Testis (tissue), 3 donors: ENCODE data around the gene SLC37A1. TPM values are rescaled to one million over a fixed set of nuclear protein-coding genes. Genes with fewer than 3 reads are reported as not detected.

ENCODE experiments used
- DNase-seq: peaks from one replicate; pipeline ENCODE4 v3.0.0-alpha.2; 2019
- H3K27ac ChIP-seq, 2 donors: fragments of 200-600 bp; sonication (generic); one replicate each; pipeline ENCODE4 v1.5.1; 2019
- H3K27me3 ChIP-seq: fragments of 200-600 bp; sonication (generic); one replicate; pipeline ENCODE4 v1.5.1; 2019
- H3K36me3 ChIP-seq: fragments of 200-600 bp; sonication (generic); one replicate; pipeline ENCODE4 v1.5.1; 2017; ENCODE audit warnings: low read depth; ENCODE audit errors: missing control alignments
- H3K4me1 ChIP-seq: fragments of 200-600 bp; sonication (generic); one replicate; pipeline ENCODE4 v1.5.1; 2019
- H3K4me3 ChIP-seq, 2 donors: fragments of 200-600 bp; sonication (generic); one replicate each; pipeline ENCODE4 v1.5.1; 2017 to 2019
- H3K9me3 ChIP-seq: fragments of 200-600 bp; sonication (generic); one replicate; pipeline ENCODE4 v1.5.1; 2017
- POLR2A ChIP-seq: fragments of 450-650 bp; IDR thresholded peaks from one replicate; pipeline ENCODE4 v1.6.1; 2017; ENCODE audit warnings: antibody characterized with exemption, mild to moderate bottlenecking, moderate library complexity
- WGBS, 2 donors: methylation state at CpG; one replicate each; pipeline ENCODE4 v1.1.5; 2018; 5-methylcytosine and 5-hydroxymethylcytosine counted together
- intact Hi-C: fragments of 100-400 bp; cut with DNase I; formaldehyde crosslinking; loops from one replicate; pipeline ENCODE4 v1.15.1; 2023; ENCODE audit warnings: low total_unique reads
- polyA plus RNA-seq: library from polyadenylated mRNA; stranded (reverse); fragments of 350-450 nt; fragmentation: Illumina TruSeq; extraction: RNeasy Lipid Tissue Mini Kit (QIAGEN cat#74804); gene quantifications from one replicate; pipeline ENCODE4 v1.2.3, GENCODE V29; 2014; ENCODE audit warnings: low read depth, low replicate concordance; ENCODE audit not compliant: insufficient read depth
- total RNA-seq, 2 donors: library from RNA; depleted of rRNA; stranded (reverse); fragments of >200 nt; gene quantifications; one replicate each; pipeline ENCODE4 v1.2.3, GENCODE V29; 2016
- TF ChIP-seq, protein P1 (sequence below), 3 experiments: fragments of 450-650 bp in 2 of 3; fragments of 200-600 bp in 1 of 3; sonication (generic) in 1 of 3; IDR thresholded peaks; one replicate each; pipeline ENCODE4 v1.5.1; 2016 to 2019; ENCODE audit warnings: antibody characterized with exemption in 3 of 3, mild to moderate bottlenecking in 2 of 3, moderate library complexity in 1 of 3

The SLC37A1 gene
- total and polyA plus RNA-seq, 3 donors from 2014 or later: 22.6 to 48.3 (median 24.3) TPM

- Histone ChIP-seq H3K4me1 (peaks cover 21% of the 10 kb centered on the region), H3K27ac (no peak overlapping the region), H3K36me3 (no peaks in the 10 kb centered on the region), H3K27me3 (no peaks in the 10 kb centered on the region), H3K9me3 (no peaks in the 10 kb centered on the region), H3K4me3 (no peak overlapping the region)
- 68 to 83% methylated on average over 10 to 11 of the region's 11 CpGs for WGBS, 2 donors
- TF ChIP-seq, protein P1, sequence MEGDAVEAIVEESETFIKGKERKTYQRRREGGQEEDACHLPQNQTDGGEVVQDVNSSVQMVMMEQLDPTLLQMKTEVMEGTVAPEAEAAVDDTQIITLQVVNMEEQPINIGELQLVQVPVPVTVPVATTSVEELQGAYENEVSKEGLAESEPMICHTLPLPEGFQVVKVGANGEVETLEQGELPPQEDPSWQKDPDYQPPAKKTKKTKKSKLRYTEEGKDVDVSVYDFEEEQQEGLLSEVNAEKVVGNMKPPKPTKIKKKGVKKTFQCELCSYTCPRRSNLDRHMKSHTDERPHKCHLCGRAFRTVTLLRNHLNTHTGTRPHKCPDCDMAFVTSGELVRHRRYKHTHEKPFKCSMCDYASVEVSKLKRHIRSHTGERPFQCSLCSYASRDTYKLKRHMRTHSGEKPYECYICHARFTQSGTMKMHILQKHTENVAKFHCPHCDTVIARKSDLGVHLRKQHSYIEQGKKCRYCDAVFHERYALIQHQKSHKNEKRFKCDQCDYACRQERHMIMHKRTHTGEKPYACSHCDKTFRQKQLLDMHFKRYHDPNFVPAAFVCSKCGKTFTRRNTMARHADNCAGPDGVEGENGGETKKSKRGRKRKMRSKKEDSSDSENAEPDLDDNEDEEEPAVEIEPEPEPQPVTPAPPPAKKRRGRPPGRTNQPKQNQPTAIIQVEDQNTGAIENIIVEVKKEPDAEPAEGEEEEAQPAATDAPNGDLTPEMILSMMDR (IDR thresholded peaks at IDR 0.05): no peak
- no peak for TF ChIP-seq POLR2A
- DNase-seq: no peak
- intact Hi-C loops: no loop called here
These were observed 70.6 kb downstream of the SLC37A1 start for GRCh38 chr21:42584296-42584641.

GRCh38 chr21:42585881-42586280, 72.2 kb downstream of the SLC37A1 start:
- WGBS, 2 donors: 54 to 60% methylated on average over 10 of the region's 10 CpGs
- intact Hi-C loops: no loop called here
- Histone ChIP-seq H3K27ac (no peak overlapping the region), H3K36me3 (no peaks in the 10 kb centered on the region), H3K27me3 (no peaks in the 10 kb centered on the region), H3K4me3 (no peak overlapping the region), H3K9me3 (no peaks in the 10 kb centered on the region), H3K4me1 (peaks cover 17% of the 10 kb centered on the region)
- no peak for TF ChIP-seq POLR2A
- TF ChIP-seq, protein P1 (IDR thresholded peaks at IDR 0.05): no peak
- DNase-seq: no peak

- WGBS, 2 donors: 88 to 89% methylated on average over 6 to 18 of the region's 19 CpGs
- H3K4me1 ChIP-seq: peaks cover 16% of the 10 kb centered on the region
- no peak for DNase-seq
- intact Hi-C loops: no loop called here
- H3K27ac ChIP-seq: no peak overlapping the region
- H3K4me3 ChIP-seq: no peak overlapping the region
- no peaks in the 10 kb centered on the region for H3K27me3 ChIP-seq
- no peak for TF ChIP-seq POLR2A
- TF ChIP-seq, protein P1 (IDR thresholded peaks at IDR 0.05): no peak
- no peaks in the 10 kb centered on the region for H3K9me3 ChIP-seq
- H3K36me3 ChIP-seq: no peaks in the 10 kb centered on the region
These were observed 72.8 kb downstream of the SLC37A1 start for GRCh38 chr21:42586406-42586805.

GRCh38 chr21:42587036-42587435, 73.4 kb downstream of the SLC37A1 start:
- no peaks in the 10 kb centered on the region for H3K27me3 ChIP-seq
- H3K9me3 ChIP-seq: no peaks in the 10 kb centered on the region
- H3K4me1 ChIP-seq: peaks cover 10% of the 10 kb centered on the region
- intact Hi-C loops: no loop called here
- H3K27ac ChIP-seq: no peak overlapping the region
- H3K36me3 ChIP-seq: no peaks in the 10 kb centered on the region
- 71 to 80% methylated on average over 15 of the region's 15 CpGs for WGBS, 2 donors
- H3K4me3 ChIP-seq: no peak overlapping the region
- TF ChIP-seq POLR2A: no peak
- TF ChIP-seq, protein P1 (IDR thresholded peaks at IDR 0.05): no peak
- no peak for DNase-seq

GRCh38 chr21:42590431-42591131, 76.9 kb downstream of the SLC37A1 start:
- H3K27me3 ChIP-seq: no peaks in the 10 kb centered on the region
- TF ChIP-seq POLR2A: no peak
- TF ChIP-seq, protein P1 (IDR thresholded peaks at IDR 0.05): no peak
- no peak overlapping the region for H3K4me3 ChIP-seq
- no peaks in the 10 kb centered on the region for H3K9me3 ChIP-seq
- H3K4me1 ChIP-seq: no peaks in the 10 kb centered on the region
- no peaks in the 10 kb centered on the region for H3K36me3 ChIP-seq
- intact Hi-C loops: loop anchor here (10.0 kb wide), 1 partner anchor 234 kb away; no protein-coding TSS in a partner anchor
- no peak overlapping the region for H3K27ac ChIP-seq
- DNase-seq: no peak
- WGBS, 2 donors: 56 to 69% methylated on average over 16 to 20 of the region's 20 CpGs
